ENCODE results near the gene LRRC8C. TPM values are rescaled to one million over a fixed set of nuclear protein-coding genes. Genes with fewer than 3 reads are reported as not detected.

LRRC8C gene
- total RNA-seq, 1 donor from 2014 or later: 3.3 TPM

- TF ChIP-seq CTCF (IDR thresholded peaks at IDR 0.05; ENCODE audit: unreplicated experiment): no peak
- Mint-ChIP-seq H3K36me3 (ENCODE audit: insufficient read depth) (peaks cover 2% of the 10 kb centered on the region), H3K27me3 (no peaks in the 10 kb centered on the region), H3K4me3 (ENCODE audit: low read depth) (no peak overlapping the region), H3K27ac (no peak overlapping the region), H3K9me3 (ENCODE audit: low read depth) (no peaks in the 10 kb centered on the region), H3K4me1 (ENCODE audit: low read depth) (no peaks in the 10 kb centered on the region)
- DNase-seq (ENCODE audit: low spot score, unreplicated experiment): no peak
Measured at GRCh38 chr1:89712420-89712819, 79.5 kb downstream of the LRRC8C start.

GRCh38 chr1:89715677-89716076 lies 82.8 kb downstream of the LRRC8C start:
- H3K36me3 Mint-ChIP-seq (ENCODE audit: insufficient read depth): peaks cover 2% of the 10 kb centered on the region
- no peak for TF ChIP-seq CTCF (IDR thresholded peaks at IDR 0.05; ENCODE audit: unreplicated experiment)
- no peaks in the 10 kb centered on the region for H3K27me3 Mint-ChIP-seq
- no peak for DNase-seq (ENCODE audit: low spot score, unreplicated experiment)
- H3K4me1 Mint-ChIP-seq (ENCODE audit: low read depth): no peaks in the 10 kb centered on the region
- no peak overlapping the region for H3K27ac Mint-ChIP-seq
- no peak overlapping the region for H3K4me3 Mint-ChIP-seq (ENCODE audit: low read depth)
- no peaks in the 10 kb centered on the region for H3K9me3 Mint-ChIP-seq (ENCODE audit: low read depth)

GRCh38 chr1:89719502-89720306 lies 86.8 kb downstream of the LRRC8C start:
- no peaks in the 10 kb centered on the region for H3K9me3 Mint-ChIP-seq (ENCODE audit: low read depth)

GRCh38 chr1:89720839-89721238 lies 87.9 kb downstream of the LRRC8C start:
- H3K36me3 Mint-ChIP-seq (ENCODE audit: insufficient read depth): no peaks in the 10 kb centered on the region
- no peak for TF ChIP-seq CTCF (IDR thresholded peaks at IDR 0.05; ENCODE audit: unreplicated experiment)
- no peak overlapping the region for H3K27ac Mint-ChIP-seq
- H3K9me3 Mint-ChIP-seq (ENCODE audit: low read depth): no peaks in the 10 kb centered on the region
- DNase-seq (ENCODE audit: low spot score, unreplicated experiment): no peak
- H3K27me3 Mint-ChIP-seq: no peaks in the 10 kb centered on the region
- H3K4me1 Mint-ChIP-seq (ENCODE audit: low read depth): no peaks in the 10 kb centered on the region
- no peak overlapping the region for H3K4me3 Mint-ChIP-seq (ENCODE audit: low read depth)

More at GRCh38 chr1:89719502-89720306, 86.8 kb downstream of the LRRC8C start:
- no peaks in the 10 kb centered on the region for H3K27me3 Mint-ChIP-seq
- no peak for DNase-seq (ENCODE audit: low spot score, unreplicated experiment)
- no peak overlapping the region for H3K4me3 Mint-ChIP-seq (ENCODE audit: low read depth)
- no peaks in the 10 kb centered on the region for H3K36me3 Mint-ChIP-seq (ENCODE audit: insufficient read depth)
- no peak overlapping the region for H3K27ac Mint-ChIP-seq
- TF ChIP-seq CTCF (IDR thresholded peaks at IDR 0.05; ENCODE audit: unreplicated experiment): no peak
- H3K4me1 Mint-ChIP-seq (ENCODE audit: low read depth): no peaks in the 10 kb centered on the region

- Mint-ChIP-seq H3K4me1 (ENCODE audit: low read depth) (no peaks in the 10 kb centered on the region), H3K36me3 (ENCODE audit: insufficient read depth) (no peaks in the 10 kb centered on the region), H3K4me3 (ENCODE audit: low read depth) (no peak overlapping the region), H3K27me3 (no peaks in the 10 kb centered on the region), H3K27ac (no peak overlapping the region), H3K9me3 (ENCODE audit: low read depth) (no peaks in the 10 kb centered on the region)
- no peak for TF ChIP-seq CTCF (IDR thresholded peaks at IDR 0.05; ENCODE audit: unreplicated experiment)
- DNase-seq (ENCODE audit: low spot score, unreplicated experiment): no peak
Measured at GRCh38 chr1:89721351-89721750, 88.4 kb downstream of the LRRC8C start.

Data from progenitor cell of endocrine pancreas (in vitro differentiated cells).